ENCODE measurements around the gene BLTP1.

BLTP1 gene

GRCh38 chr4:122146652-122147051 is 5.5 kb upstream of the BLTP1 start:
- Histone ChIP-seq H3K9me3 (ENCODE audit: insufficient read depth, low read length, severe bottlenecking) (no peaks in the 10 kb centered on the region), H3K36me3 (ENCODE audit: insufficient read depth, low read length) (no peaks in the 10 kb centered on the region), H4K20me1 (ENCODE audit: insufficient read depth, low read length) (no peaks in the 10 kb centered on the region), H2AFZ (ENCODE audit: low read depth, low read length) (no peak overlapping the region), H3K4me2 (ENCODE audit: insufficient read depth, low read length) (no peak overlapping the region), H3K27ac (ENCODE audit: low read length) (no peak overlapping the region), H3K4me3 (ENCODE audit: low read depth in 1 of 2, low read length in 2 of 2) (no peak overlapping the region), H3K9ac (ENCODE audit: low read depth, low read length) (no peak overlapping the region), H3K4me1 (ENCODE audit: insufficient read depth, low read length) (peaks cover 8% of the 10 kb centered on the region), H3K79me2 (ENCODE audit: insufficient read depth, low read length) (no peaks in the 10 kb centered on the region), H3K27me3 (ENCODE audit: insufficient read depth, low read length, poor library complexity) (peaks cover 2% of the 10 kb centered on the region)
- TF ChIP-seq CTCF (IDR thresholded peaks at IDR 0.05; ENCODE audit: borderline replicate concordance, extremely low read depth, low read length, poor library complexity, severe bottlenecking) (no peak), EZH2 (IDR thresholded peaks at IDR 0.05; ENCODE audit: borderline replicate concordance, low read depth, low read length, severe bottlenecking) (no peak)
- ATAC-seq (ENCODE audit: insufficient read depth, low read depth), result no peak
- no peak for DNase-seq

- Histone ChIP-seq H2AFZ (ENCODE audit: low read depth, low read length) (peak overlapping the region; percentile 98), H4K20me1 (ENCODE audit: insufficient read depth, low read length) (no peaks in the 10 kb centered on the region), H3K36me3 (ENCODE audit: insufficient read depth, low read length) (peaks cover 6% of the 10 kb centered on the region), H3K27me3 (ENCODE audit: insufficient read depth, low read length, poor library complexity) (no peaks in the 10 kb centered on the region), H3K9ac (ENCODE audit: low read depth, low read length) (no peak overlapping the region), H3K4me2 (ENCODE audit: insufficient read depth, low read length) (peak overlapping the region; percentile 93; the same call in 1 of the 2 replicates), H3K79me2 (ENCODE audit: insufficient read depth, low read length) (peaks cover 16% of the 10 kb centered on the region), H3K27ac (ENCODE audit: low read length) (no peak overlapping the region), H3K4me3 (ENCODE audit: low read depth in 1 of 2, low read length in 2 of 2) (no peak overlapping the region), H3K9me3 (ENCODE audit: insufficient read depth, low read length, severe bottlenecking) (no peaks in the 10 kb centered on the region), H3K4me1 (ENCODE audit: insufficient read depth, low read length) (peaks cover 28% of the 10 kb centered on the region)
- no peak for DNase-seq
- no peak for TF ChIP-seq CTCF (IDR thresholded peaks at IDR 0.05; ENCODE audit: borderline replicate concordance, extremely low read depth, low read length, poor library complexity, severe bottlenecking)
- TF ChIP-seq EZH2 (IDR thresholded peaks at IDR 0.05; ENCODE audit: borderline replicate concordance, low read depth, low read length, severe bottlenecking), result no peak
- no peak for ATAC-seq (ENCODE audit: insufficient read depth, low read depth)
Measured at GRCh38 chr4:122150931-122151330, 1.2 kb upstream of the BLTP1 start.

GRCh38 chr4:122152711-122153226 is 638 bp downstream of the BLTP1 start:
- peak; percentile 42 for DNase-seq
- Histone ChIP-seq H3K36me3 (ENCODE audit: insufficient read depth, low read length) (peaks cover 6% of the 10 kb centered on the region), H3K27me3 (ENCODE audit: insufficient read depth, low read length, poor library complexity) (no peaks in the 10 kb centered on the region), H2AFZ (ENCODE audit: low read depth, low read length) (peak overlapping the region; percentile 98), H3K79me2 (ENCODE audit: insufficient read depth, low read length) (peaks cover 18% of the 10 kb centered on the region), H3K4me2 (ENCODE audit: insufficient read depth, low read length) (peak overlapping the region; percentile 93), H3K9me3 (ENCODE audit: insufficient read depth, low read length, severe bottlenecking) (no peaks in the 10 kb centered on the region), H3K4me3 (ENCODE audit: low read depth in 1 of 2, low read length in 2 of 2) (peak overlapping the region; percentile 78 to 82), H3K9ac (ENCODE audit: low read depth, low read length) (peak overlapping the region; percentile 79), H3K4me1 (ENCODE audit: insufficient read depth, low read length) (peaks cover 28% of the 10 kb centered on the region), H3K27ac (ENCODE audit: low read length) (peak overlapping the region; percentile 68), H4K20me1 (ENCODE audit: insufficient read depth, low read length) (no peaks in the 10 kb centered on the region)
- peak; percentile 48 for ATAC-seq (ENCODE audit: insufficient read depth, low read depth)
- TF ChIP-seq EZH2 (IDR thresholded peaks at IDR 0.05; ENCODE audit: borderline replicate concordance, low read depth, low read length, severe bottlenecking), result no peak
- no peak for TF ChIP-seq CTCF (IDR thresholded peaks at IDR 0.05; ENCODE audit: borderline replicate concordance, extremely low read depth, low read length, poor library complexity, severe bottlenecking)
